ENCODE measurements around the gene TRAPPC4. TPM values are rescaled to one million over a fixed set of nuclear protein-coding genes. Genes with fewer than 3 reads are reported as not detected.

Gene TRAPPC4
- total RNA-seq, 4 donors from 2014 or later: 38.9 to 77.8 (median 42.8) TPM

DNA sequence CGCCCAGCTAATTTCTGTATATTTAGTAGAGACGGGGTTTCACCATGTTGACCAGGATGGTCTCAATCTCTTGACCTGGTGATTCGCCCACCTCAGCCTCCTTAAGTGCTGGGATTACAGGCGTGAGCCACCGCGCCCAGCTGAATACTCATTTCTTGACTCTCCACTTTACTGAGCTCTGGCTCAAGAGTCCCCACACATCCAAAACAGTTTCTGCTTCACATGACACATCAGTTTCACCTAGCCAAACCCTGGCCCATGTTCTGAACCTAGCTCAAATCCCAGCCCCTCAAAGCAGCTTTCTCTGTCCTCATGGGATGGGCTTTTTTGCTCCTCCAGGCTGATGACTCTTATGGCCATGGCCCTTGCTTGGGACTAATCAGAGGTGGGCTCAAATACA is 28.6 kb downstream of the TRAPPC4 start:
- TF ChIP-seq, protein P1, sequence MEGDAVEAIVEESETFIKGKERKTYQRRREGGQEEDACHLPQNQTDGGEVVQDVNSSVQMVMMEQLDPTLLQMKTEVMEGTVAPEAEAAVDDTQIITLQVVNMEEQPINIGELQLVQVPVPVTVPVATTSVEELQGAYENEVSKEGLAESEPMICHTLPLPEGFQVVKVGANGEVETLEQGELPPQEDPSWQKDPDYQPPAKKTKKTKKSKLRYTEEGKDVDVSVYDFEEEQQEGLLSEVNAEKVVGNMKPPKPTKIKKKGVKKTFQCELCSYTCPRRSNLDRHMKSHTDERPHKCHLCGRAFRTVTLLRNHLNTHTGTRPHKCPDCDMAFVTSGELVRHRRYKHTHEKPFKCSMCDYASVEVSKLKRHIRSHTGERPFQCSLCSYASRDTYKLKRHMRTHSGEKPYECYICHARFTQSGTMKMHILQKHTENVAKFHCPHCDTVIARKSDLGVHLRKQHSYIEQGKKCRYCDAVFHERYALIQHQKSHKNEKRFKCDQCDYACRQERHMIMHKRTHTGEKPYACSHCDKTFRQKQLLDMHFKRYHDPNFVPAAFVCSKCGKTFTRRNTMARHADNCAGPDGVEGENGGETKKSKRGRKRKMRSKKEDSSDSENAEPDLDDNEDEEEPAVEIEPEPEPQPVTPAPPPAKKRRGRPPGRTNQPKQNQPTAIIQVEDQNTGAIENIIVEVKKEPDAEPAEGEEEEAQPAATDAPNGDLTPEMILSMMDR (IDR thresholded peaks at IDR 0.05; ENCODE audit: low read depth): no peak

DNA sequence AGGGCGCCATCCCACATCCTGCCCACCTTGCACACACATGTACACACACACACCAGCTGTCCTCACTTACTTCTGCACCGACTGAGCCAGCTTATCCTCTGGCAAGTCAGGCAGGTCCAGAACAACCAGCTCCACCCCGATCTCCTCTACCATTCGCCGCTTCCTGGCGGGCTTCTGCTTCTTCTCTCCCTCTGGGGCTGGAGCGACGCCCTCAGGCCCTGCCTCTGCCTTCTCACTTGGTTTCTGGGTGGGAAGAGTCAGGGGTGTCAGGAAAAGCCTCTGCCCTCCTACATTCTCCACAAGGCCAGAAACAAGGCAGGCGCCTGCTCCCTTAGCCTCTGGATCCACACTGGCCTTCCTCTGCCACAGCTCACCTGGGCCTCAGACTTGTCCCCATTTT is 30.1 kb downstream of the TRAPPC4 start:
- TF ChIP-seq, protein P1 (IDR thresholded peaks at IDR 0.05; ENCODE audit: low read depth): no peak

- TF ChIP-seq, protein P1 (IDR thresholded peaks at IDR 0.05; ENCODE audit: low read depth): no peak
Measured at GRCh38 chr11:119049081-119049480, 30.5 kb downstream of the TRAPPC4 start.

DNA sequence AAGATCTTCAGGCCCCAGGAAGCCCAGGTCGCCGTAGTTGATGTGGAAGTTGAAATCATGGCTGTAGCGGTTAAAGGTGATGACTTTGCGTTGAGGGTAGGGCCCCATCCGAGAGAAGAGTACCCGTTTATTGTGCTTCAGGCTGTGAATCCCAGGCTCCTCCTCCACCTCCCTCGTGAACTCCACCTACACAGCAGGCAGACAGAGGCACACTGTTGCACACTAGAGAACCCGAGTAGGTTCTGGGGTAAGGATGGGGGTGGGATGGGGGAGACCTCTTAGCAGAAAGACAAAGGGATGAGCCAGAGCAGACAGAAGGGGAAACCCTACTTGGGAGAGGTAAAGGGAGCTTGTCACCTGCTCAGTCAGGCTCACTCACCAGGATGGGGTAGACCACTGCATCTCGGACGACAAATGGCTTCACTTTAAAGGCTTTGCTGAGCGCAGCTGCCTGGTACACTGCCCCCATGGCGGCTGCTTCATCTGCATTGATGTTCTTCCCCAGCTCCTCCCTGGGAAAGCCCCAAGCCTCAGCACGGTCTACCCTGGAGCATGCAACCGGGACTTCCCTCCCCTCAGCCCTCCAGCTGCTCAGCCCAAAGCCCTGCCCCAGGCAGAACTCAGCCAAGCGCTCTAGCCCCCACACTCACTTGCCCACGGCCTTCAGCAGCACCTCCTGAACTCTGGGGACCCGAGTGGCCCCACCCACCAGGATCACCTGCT is 33.0 kb downstream of the TRAPPC4 start:
- TF ChIP-seq, protein P1 (IDR thresholded peaks at IDR 0.05; ENCODE audit: low read depth): no peak

DNA sequence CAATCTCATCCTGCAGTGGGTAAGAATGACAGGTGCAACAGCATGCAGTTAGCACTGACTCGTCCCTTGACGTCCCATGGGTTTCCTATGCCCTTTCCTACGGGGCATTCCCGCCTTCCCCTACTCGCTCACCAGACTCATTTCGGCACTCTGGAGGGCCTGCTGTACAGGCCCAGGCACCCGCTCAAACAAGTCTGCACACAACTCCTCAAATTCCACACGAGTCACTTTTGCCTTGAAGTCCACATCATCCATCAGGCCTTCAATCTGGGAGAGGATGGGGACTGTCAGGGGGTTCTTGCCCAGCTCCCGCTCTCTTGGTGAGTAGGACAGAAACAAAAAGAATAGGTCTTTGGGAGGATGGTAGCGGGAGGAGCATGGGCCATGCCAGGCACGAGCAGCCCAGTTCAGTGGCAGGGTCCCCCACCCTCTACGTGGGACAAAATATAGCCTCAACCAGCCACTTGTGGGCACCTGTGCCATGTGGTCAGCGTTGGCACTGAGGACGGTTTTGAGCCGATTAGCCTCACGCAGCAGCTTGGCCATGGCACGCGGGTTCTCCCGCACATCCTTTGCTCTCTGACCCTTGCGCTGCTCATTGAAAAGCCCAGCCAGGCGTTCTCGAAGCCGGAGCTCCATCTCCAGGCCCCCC is 33.7 kb downstream of the TRAPPC4 start:
- TF ChIP-seq, protein P1 (IDR thresholded peaks at IDR 0.05; ENCODE audit: low read depth): no peak

- TF ChIP-seq, protein P1 (IDR thresholded peaks at IDR 0.05; ENCODE audit: low read depth): no peak
Measured at GRCh38 chr11:119054418-119054817, 35.9 kb downstream of the TRAPPC4 start.

DNA sequence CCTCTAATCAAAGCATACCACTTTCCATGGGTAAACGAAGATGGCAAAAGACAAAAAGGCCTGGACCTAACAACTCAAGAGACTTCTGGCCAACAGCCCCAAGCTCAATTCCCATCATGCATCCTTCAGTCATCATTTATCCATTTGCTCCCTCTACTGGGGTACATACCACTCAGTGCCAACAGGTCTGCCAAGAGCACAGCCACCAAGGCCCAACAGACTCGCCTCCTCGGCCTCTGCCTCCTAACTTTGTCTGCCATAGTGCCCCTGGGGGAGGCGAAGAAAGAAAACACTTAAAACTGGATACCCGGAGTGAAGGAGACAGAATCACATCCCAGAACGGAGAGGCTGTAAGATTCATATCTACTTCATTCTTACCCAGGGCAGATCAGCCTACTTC is 37.3 kb downstream of the TRAPPC4 start:
- TF ChIP-seq, protein P1 (IDR thresholded peaks at IDR 0.05; ENCODE audit: low read depth): no peak

All from subcutaneous adipose tissue (tissue), 4 donors.